Measurements from ENCODE around the gene DNLZ. TPM values are rescaled to one million over a fixed set of nuclear protein-coding genes. Genes with fewer than 3 reads are reported as not detected.

DNLZ gene
- total RNA-seq, 1 experiment from 2014 or later = 22.5 TPM

GRCh38 chr9:136379891-136380290 is 16.3 kb upstream of the DNLZ start:
- BruUV-seq (replicated peaks) = no TSS peak
- intact Hi-C loops (cut with micrococcal nuclease; ENCODE audit: unreplicated experiment) = no loop called here
- TF ChIP-seq CTCF (IDR thresholded peaks at IDR 0.05; ENCODE audit: unreplicated experiment) = no peak

GRCh38 chr9:136379401-136379800 is 15.9 kb upstream of the DNLZ start:
- BruUV-seq (replicated peaks) = no TSS peak
- Mint-ChIP-seq H3K27ac (ENCODE audit: unreplicated experiment) (no peak overlapping the region), H3K36me3 (ENCODE audit: insufficient read depth, unreplicated experiment) (peaks cover 6% of the 10 kb centered on the region), H3K4me3 (ENCODE audit: low read depth, unreplicated experiment) (no peak overlapping the region), H3K9me3 (ENCODE audit: low read depth, unreplicated experiment) (no peaks in the 10 kb centered on the region), H3K27me3 (ENCODE audit: unreplicated experiment) (no peaks in the 10 kb centered on the region), H3K4me1 (ENCODE audit: low read depth, unreplicated experiment) (no peaks in the 10 kb centered on the region)
- CTCF ChIA-PET = no interaction called here
- no peak for DNase-seq
- TF ChIP-seq CTCF (IDR thresholded peaks at IDR 0.05; ENCODE audit: unreplicated experiment) = no peak
- intact Hi-C loops (cut with micrococcal nuclease; ENCODE audit: unreplicated experiment) = no loop called here

More at GRCh38 chr9:136379891-136380290, 16.3 kb upstream of the DNLZ start:
- no peak overlapping the region for H3K27ac Mint-ChIP-seq (ENCODE audit: unreplicated experiment)
- H3K9me3 Mint-ChIP-seq (ENCODE audit: low read depth, unreplicated experiment) = no peaks in the 10 kb centered on the region
- H3K4me3 Mint-ChIP-seq (ENCODE audit: low read depth, unreplicated experiment) = no peak overlapping the region
- no peaks in the 10 kb centered on the region for H3K4me1 Mint-ChIP-seq (ENCODE audit: low read depth, unreplicated experiment)
- CTCF ChIA-PET = no interaction called here
- H3K36me3 Mint-ChIP-seq (ENCODE audit: insufficient read depth, unreplicated experiment) = peaks cover 6% of the 10 kb centered on the region
- H3K27me3 Mint-ChIP-seq (ENCODE audit: unreplicated experiment) = no peaks in the 10 kb centered on the region
- DNase-seq = no peak

GRCh38 chr9:136379003-136379287 is 15.4 kb upstream of the DNLZ start:
- CTCF ChIA-PET = no interaction called here
- Mint-ChIP-seq H3K4me1 (ENCODE audit: low read depth, unreplicated experiment) (no peaks in the 10 kb centered on the region), H3K36me3 (ENCODE audit: insufficient read depth, unreplicated experiment) (peaks cover 6% of the 10 kb centered on the region), H3K27ac (ENCODE audit: unreplicated experiment) (no peak overlapping the region), H3K4me3 (ENCODE audit: low read depth, unreplicated experiment) (no peak overlapping the region), H3K27me3 (ENCODE audit: unreplicated experiment) (no peaks in the 10 kb centered on the region), H3K9me3 (ENCODE audit: low read depth, unreplicated experiment) (no peaks in the 10 kb centered on the region)
- intact Hi-C loops (cut with micrococcal nuclease; ENCODE audit: unreplicated experiment) = no loop called here
- no peak for DNase-seq
- no peak for TF ChIP-seq CTCF (IDR thresholded peaks at IDR 0.05; ENCODE audit: unreplicated experiment)
- BruUV-seq (replicated peaks) = no TSS peak

GRCh38 chr9:136378170-136379002 is 14.8 kb upstream of the DNLZ start:
- Mint-ChIP-seq H3K27ac (ENCODE audit: unreplicated experiment) (no peak overlapping the region), H3K36me3 (ENCODE audit: insufficient read depth, unreplicated experiment) (peaks cover 2% of the 10 kb centered on the region), H3K27me3 (ENCODE audit: unreplicated experiment) (no peaks in the 10 kb centered on the region), H3K9me3 (ENCODE audit: low read depth, unreplicated experiment) (no peaks in the 10 kb centered on the region), H3K4me3 (ENCODE audit: low read depth, unreplicated experiment) (no peak overlapping the region), H3K4me1 (ENCODE audit: low read depth, unreplicated experiment) (no peaks in the 10 kb centered on the region)
- intact Hi-C loops (cut with micrococcal nuclease; ENCODE audit: unreplicated experiment) = no loop called here
- DNase-seq = no peak
- no peak for TF ChIP-seq CTCF (IDR thresholded peaks at IDR 0.05; ENCODE audit: unreplicated experiment)
- BruUV-seq (replicated peaks) = no TSS peak
- CTCF ChIA-PET = interaction anchor here (0.7 kb wide), 1 partner anchor 522 kb away, joined by 6 read pairs; no protein-coding TSS in a partner anchor
